ENCODE data around the gene RCHY1. TPM values are rescaled to one million over a fixed set of nuclear protein-coding genes. Genes with fewer than 3 reads are reported as not detected.
"Not testable (repeated sequence)": the region's sequence is repeated elsewhere in the genome, so short reads cannot be mapped to it uniquely, and the experiment has no call there.

The RCHY1 gene
- polyA plus RNA-seq, 4 donors: 42.7 to 57.1 (median 49.2) TPM

DNA sequence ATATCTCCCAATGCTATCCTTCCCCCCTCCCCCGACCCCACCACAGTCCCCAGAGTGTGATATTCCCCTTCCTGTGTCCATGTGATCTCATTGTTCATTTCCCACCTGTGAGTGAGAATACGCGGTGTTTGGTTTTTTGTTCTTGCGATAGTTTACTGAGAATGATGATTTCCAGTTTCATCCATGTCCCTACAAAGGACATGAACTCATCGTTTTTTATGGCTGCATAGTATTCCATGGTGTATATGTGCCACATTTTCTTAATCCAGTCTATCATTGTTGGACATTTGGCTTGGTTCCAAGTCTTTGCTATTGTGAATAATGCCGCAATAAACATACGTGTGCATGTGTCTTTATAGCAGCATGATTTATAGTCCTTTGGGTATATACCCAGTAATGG is 5.2 kb upstream of the RCHY1 start:
- not testable (repeated sequence) for DNase-seq (ENCODE audit: low read depth in 4 of 4, low spot score in 3 of 4)

GRCh38 chr4:75516144-75516543 is 1.9 kb upstream of the RCHY1 start:
- no peak for DNase-seq (ENCODE audit: low read depth in 4 of 4, low spot score in 3 of 4)

DNA sequence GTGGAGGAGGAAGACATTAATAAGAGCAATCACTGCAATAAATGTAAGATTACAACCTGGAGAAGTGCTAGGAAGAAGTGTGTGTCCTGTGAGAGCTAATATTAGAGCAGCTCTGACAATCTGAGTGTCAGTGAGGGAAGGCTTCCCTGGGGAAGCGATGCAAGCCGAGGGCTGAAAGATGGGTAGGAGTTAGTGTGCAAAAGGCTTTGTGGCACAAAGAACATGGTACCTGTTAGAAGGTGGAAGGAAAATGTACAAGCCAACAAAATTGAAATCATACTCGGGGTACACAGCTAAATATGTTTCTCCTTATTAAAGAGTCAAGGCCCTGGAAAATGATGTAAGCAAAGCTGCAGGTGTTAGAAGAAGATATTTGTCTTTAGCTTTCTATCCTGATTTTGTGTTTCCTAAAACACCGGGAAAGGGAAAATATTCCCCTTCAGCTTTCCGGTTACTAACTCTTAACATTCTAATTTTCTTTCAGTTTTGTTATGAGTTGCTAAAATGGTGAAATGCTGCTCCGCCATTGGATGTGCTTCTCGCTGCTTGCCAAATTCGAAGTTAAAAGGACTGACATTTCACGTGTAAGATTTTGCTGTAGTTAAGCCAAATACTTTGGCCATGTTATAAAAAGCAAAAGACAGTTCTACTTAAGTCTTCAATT is 878 bp upstream of the RCHY1 start:
- no peak for DNase-seq (ENCODE audit: low read depth in 4 of 4, low spot score in 3 of 4)

GRCh38 chr4:75513526-75514130 is 575 bp downstream of the RCHY1 start:
- peak in 1 of 4 donors; percentile 22 for DNase-seq (ENCODE audit: low read depth in 4 of 4, low spot score in 3 of 4)

- no peak for DNase-seq (ENCODE audit: low read depth in 4 of 4, low spot score in 3 of 4)
These were observed 1.6 kb downstream of the RCHY1 start for GRCh38 chr4:75512386-75513211.

- DNase-seq (ENCODE audit: low read depth in 4 of 4, low spot score in 3 of 4): no peak
These were observed 2.4 kb downstream of the RCHY1 start for GRCh38 chr4:75511841-75512240.

DNA sequence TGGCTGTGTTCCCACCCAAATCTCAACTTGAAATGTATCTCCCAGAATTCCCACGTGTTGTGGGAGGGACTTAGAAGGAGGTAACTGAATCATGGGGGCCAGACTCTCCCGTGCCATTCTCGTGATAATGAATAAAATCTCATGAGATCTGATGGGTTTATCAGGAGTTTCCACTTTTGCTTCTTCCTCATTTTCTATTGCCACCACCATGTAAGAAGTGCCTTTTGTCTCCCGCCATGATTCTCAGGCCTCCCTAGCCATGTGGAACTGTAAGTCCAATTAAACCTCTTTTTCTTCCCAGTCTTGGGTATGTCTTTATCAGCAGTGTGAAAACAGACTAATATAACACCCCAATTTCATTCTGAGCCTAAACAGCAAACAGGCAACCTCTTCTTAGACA is 4.6 kb downstream of the RCHY1 start:
- DNase-seq (ENCODE audit: low read depth in 4 of 4, low spot score in 3 of 4): not testable (repeated sequence)

DNA sequence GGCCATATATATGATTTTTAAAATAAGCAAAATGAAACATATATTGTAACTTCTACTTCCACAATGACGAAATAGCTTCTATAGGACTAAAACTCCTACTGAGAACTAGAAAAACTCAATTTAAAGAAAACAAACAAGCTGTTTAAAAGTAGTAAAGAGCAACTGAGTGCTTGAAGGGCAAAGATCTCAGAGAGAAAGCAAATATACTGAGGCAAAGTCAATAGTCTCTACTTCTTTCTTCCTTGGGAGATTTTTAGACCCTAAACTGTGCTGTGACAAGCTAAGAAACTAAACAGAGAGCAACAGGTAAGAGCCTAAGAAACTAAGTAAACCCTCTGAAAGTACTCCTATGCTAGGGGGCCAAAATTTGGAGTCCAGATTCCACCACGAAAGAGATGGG is 8.6 kb downstream of the RCHY1 start:
- no peak for DNase-seq (ENCODE audit: low read depth in 4 of 4, low spot score in 3 of 4)

DNA sequence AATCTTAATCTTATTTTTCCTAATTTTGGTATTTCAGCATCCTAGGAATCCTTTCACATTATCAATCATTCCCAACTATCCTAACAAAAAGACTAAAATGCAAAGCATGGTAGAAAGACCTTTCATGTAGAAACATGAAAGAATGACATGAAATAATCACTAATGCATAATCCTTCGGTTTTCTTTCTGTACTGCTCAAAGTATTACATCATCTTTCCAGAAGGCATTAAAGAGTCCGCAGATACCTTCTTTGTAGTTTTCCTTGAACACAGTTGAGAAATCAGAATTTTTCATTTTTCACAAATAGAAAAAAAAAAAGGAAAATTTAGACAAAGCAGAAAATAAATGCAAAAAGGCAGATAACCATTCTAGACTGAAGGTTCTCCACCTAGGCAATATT is 11.5 kb downstream of the RCHY1 start:
- DNase-seq (ENCODE audit: low read depth in 4 of 4, low spot score in 3 of 4): no peak

- DNase-seq (ENCODE audit: low read depth in 4 of 4, low spot score in 3 of 4): no peak
These were observed 14.3 kb downstream of the RCHY1 start for GRCh38 chr4:75499900-75500299.

- DNase-seq (ENCODE audit: low read depth in 4 of 4, low spot score in 3 of 4): no peak
These were observed 16.2 kb downstream of the RCHY1 start for GRCh38 chr4:75498041-75498440.

GRCh38 chr4:75497133-75497532 is 17.1 kb downstream of the RCHY1 start:
- no peak for DNase-seq (ENCODE audit: low read depth in 4 of 4, low spot score in 3 of 4)

GRCh38 chr4:75496406-75496805 is 17.8 kb downstream of the RCHY1 start:
- no peak for DNase-seq (ENCODE audit: low read depth in 4 of 4, low spot score in 3 of 4)

- no peak for DNase-seq (ENCODE audit: low read depth in 4 of 4, low spot score in 3 of 4)
These were observed 18.7 kb downstream of the RCHY1 start for GRCh38 chr4:75495476-75495875.

DNA sequence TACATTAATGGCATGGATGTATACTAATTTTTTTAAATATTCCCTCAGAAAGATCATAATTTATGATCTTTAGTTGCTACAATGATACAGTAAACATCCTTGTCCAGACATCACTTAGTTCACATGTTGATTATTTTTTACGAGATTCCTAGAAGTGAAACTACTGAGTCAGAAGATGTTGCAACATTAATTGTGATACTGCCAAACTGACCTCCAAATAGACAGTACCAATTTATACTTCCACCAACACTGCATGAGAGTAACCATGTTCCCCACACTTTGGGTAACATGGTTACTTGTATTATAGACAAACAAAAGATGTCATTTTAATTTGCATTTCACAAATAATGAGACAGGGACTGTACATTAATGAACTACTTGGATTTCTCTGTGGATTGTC is 19.6 kb downstream of the RCHY1 start:
- no peak for DNase-seq (ENCODE audit: low read depth in 4 of 4, low spot score in 3 of 4)

GRCh38 chr4:75490155-75490554 is 24.0 kb downstream of the RCHY1 start:
- DNase-seq (ENCODE audit: low read depth in 4 of 4, low spot score in 3 of 4): no peak

DNA sequence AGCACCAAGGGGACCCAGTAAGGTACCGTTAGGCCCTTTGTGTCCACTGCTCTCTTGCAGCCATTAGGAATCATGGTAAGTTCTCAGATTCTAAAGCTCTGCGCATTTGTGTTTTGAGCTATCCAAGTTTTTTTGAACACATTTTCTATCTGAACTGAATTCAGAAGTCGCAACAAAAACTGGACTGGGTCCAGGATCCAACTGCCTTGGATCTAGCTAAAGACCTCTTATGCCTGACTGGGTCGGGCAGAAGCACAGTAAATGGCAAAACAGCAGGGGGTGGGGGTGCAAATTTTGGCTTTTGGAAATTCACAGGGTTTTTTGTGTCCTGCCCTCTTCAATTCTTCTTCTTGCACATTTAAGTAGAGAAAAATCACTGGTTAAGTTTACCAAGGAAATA is 30.0 kb downstream of the RCHY1 start:
- DNase-seq (ENCODE audit: low read depth in 4 of 4, low spot score in 3 of 4): no peak

DNA sequence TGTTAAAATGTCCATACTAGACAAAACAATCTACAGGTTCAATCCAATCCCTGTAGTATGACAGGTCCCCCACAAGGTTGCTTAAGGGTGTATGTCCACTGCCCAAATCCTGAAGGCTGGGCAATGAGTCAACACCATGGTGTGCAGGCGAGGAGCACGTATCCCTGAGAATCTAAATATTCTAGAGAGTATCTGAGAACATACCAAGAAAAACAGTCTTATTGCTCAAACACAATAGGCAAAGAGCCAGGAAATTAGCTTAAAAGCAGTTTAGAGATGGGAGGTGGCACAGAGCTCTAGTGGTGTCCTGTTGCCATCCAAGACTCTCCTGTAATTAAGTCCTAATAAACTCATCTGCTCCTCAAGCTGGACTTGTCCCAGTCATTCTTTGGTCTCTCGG is 37.0 kb downstream of the RCHY1 start:
- DNase-seq (ENCODE audit: low read depth in 4 of 4, low spot score in 3 of 4): no peak

DNA sequence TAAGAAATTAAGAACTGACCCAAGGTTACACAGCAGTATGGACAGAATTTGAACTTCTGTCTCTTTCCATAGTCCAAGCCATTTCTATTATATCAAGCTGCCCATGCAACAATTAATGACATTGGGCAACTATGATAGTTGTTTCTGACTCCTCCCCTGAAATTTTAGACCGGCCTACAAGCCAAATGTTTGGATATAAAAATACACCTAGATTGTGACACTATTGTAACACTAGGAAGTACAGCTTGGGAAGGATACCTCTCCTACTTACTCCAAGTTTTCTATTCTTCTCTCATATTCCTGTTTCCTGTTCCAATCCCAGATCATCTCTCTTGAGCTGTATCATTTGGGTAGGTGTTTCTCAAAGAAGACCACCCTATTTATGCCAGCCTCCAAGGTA is 43.5 kb downstream of the RCHY1 start:
- DNase-seq (ENCODE audit: low read depth in 4 of 4, low spot score in 3 of 4): no peak

DNA sequence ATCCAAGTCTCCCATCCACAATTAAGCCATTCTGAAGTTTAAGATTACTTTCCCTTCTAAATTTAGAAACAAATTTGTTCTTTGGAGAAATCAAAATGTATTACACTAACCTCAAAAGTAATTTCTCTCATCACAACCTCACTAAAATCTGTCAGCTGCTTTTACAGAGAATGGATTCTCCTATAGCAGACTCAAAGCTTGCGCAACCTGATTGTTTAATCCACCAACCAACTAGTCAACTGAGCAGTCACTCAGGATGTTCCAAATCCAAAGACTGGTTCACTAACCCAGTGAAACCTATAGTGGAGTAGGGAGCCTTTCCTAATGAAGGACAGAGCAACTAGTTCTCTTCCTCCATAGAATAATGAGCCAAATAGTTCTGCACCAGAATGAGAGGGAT is 44.3 kb downstream of the RCHY1 start:
- no peak for DNase-seq (ENCODE audit: low read depth in 4 of 4, low spot score in 3 of 4)

- no peak for DNase-seq (ENCODE audit: low read depth in 4 of 4, low spot score in 3 of 4)
These were observed 56.8 kb downstream of the RCHY1 start for GRCh38 chr4:75457365-75457764.

- no peak for DNase-seq (ENCODE audit: low read depth in 4 of 4, low spot score in 3 of 4)
These were observed 80.1 kb downstream of the RCHY1 start for GRCh38 chr4:75434105-75434504.
